ENCODE results near the gene EIF3A. TPM values are rescaled to one million over a fixed set of nuclear protein-coding genes. Genes with fewer than 3 reads are reported as not detected.

The EIF3A gene
- total RNA-seq, 1 donor from 2014 or later: 146 TPM

GRCh38 chr10:118998183-118998582 is 82.4 kb downstream of the EIF3A start:
- Mint-ChIP-seq H3K4me3 (ENCODE audit: unreplicated experiment) (no peak overlapping the region), H3K27me3 (ENCODE audit: unreplicated experiment) (peaks cover 37% of the 10 kb centered on the region), H3K4me1 (ENCODE audit: unreplicated experiment) (no peaks in the 10 kb centered on the region), H3K36me3 (ENCODE audit: unreplicated experiment) (no peaks in the 10 kb centered on the region), H3K27ac (ENCODE audit: unreplicated experiment) (no peak overlapping the region), H3K9me3 (ENCODE audit: unreplicated experiment) (no peaks in the 10 kb centered on the region)
- DNase-seq (ENCODE audit: extremely low spot score, unreplicated experiment): peak; percentile 64
- TF ChIP-seq CTCF (IDR thresholded peaks at IDR 0.05): no peak

GRCh38 chr10:118997379-118997778 is 83.2 kb downstream of the EIF3A start:
- Mint-ChIP-seq H3K9me3 (ENCODE audit: unreplicated experiment) (no peaks in the 10 kb centered on the region), H3K4me1 (ENCODE audit: unreplicated experiment) (no peaks in the 10 kb centered on the region), H3K27me3 (ENCODE audit: unreplicated experiment) (peaks cover 41% of the 10 kb centered on the region), H3K36me3 (ENCODE audit: unreplicated experiment) (no peaks in the 10 kb centered on the region), H3K27ac (ENCODE audit: unreplicated experiment) (no peak overlapping the region), H3K4me3 (ENCODE audit: unreplicated experiment) (no peak overlapping the region)
- DNase-seq (ENCODE audit: extremely low spot score, unreplicated experiment): no peak
- no peak for TF ChIP-seq CTCF (IDR thresholded peaks at IDR 0.05)

DNA sequence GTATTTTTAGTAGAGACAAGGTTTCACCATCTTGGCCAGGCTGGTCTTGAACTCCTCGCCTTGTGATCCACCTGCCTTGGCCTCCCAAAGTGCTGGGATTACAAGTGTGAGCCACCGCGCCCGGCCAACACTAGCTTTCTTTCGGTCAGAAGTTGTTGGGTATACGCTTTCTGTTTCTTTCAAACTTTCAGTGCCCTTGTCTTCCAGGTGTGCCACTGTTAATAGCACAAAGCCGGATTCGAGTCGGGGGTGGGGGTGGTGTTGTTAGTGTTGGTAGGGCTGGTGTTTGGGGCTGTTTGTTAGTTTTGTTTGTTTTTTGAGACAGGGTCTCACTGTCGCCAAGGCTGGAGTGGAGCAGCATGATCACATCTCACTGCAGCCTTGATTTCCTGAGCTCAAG is 84.9 kb downstream of the EIF3A start:
- H3K4me3 Mint-ChIP-seq (ENCODE audit: unreplicated experiment): no peak overlapping the region
- DNase-seq (ENCODE audit: extremely low spot score, unreplicated experiment): peak; percentile 64
- H3K4me1 Mint-ChIP-seq (ENCODE audit: unreplicated experiment): no peaks in the 10 kb centered on the region
- no peaks in the 10 kb centered on the region for H3K9me3 Mint-ChIP-seq (ENCODE audit: unreplicated experiment)
- H3K27ac Mint-ChIP-seq (ENCODE audit: unreplicated experiment): no peak overlapping the region
- peaks cover 48% of the 10 kb centered on the region for H3K27me3 Mint-ChIP-seq (ENCODE audit: unreplicated experiment)
- no peaks in the 10 kb centered on the region for H3K36me3 Mint-ChIP-seq (ENCODE audit: unreplicated experiment)
- TF ChIP-seq CTCF (IDR thresholded peaks at IDR 0.05): no peak

GRCh38 chr10:118994321-118994720 is 86.3 kb downstream of the EIF3A start:
- Mint-ChIP-seq H3K36me3 (ENCODE audit: unreplicated experiment) (no peaks in the 10 kb centered on the region), H3K27ac (ENCODE audit: unreplicated experiment) (no peak overlapping the region), H3K27me3 (ENCODE audit: unreplicated experiment) (peaks cover 50% of the 10 kb centered on the region)

DNA sequence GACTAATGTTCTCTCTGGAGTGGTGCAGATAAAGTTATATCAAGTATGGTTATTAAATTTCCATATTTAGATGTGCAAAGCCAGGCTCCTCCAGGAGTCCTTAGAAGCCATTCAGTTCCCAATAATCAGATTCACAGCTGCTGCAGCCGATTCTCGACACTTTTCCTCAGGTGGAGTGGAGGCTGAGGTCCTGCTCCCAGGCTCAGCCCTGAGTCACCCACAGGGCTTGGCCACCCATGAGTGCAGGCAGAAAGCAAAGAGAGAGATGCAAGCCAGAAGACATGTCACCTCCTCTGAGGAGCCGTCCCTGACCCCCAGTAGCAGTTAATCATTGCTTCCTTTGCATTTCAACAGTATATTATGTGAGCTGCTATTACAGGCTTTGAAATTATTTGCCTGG is 87.4 kb downstream of the EIF3A start:
- Mint-ChIP-seq H3K4me1 (ENCODE audit: unreplicated experiment) (no peaks in the 10 kb centered on the region), H3K9me3 (ENCODE audit: unreplicated experiment) (peaks cover 3% of the 10 kb centered on the region), H3K4me3 (ENCODE audit: unreplicated experiment) (no peak overlapping the region), H3K36me3 (ENCODE audit: unreplicated experiment) (no peaks in the 10 kb centered on the region), H3K27me3 (ENCODE audit: unreplicated experiment) (peaks cover 44% of the 10 kb centered on the region), H3K27ac (ENCODE audit: unreplicated experiment) (no peak overlapping the region)
- DNase-seq (ENCODE audit: extremely low spot score, unreplicated experiment): peak; percentile 36
- no peak for TF ChIP-seq CTCF (IDR thresholded peaks at IDR 0.05)

More at GRCh38 chr10:118994321-118994720, 86.3 kb downstream of the EIF3A start:
- Mint-ChIP-seq H3K9me3 (ENCODE audit: unreplicated experiment) (peaks cover 3% of the 10 kb centered on the region), H3K4me3 (ENCODE audit: unreplicated experiment) (no peak overlapping the region), H3K4me1 (ENCODE audit: unreplicated experiment) (no peaks in the 10 kb centered on the region)
- DNase-seq (ENCODE audit: extremely low spot score, unreplicated experiment): peak; percentile 60
- TF ChIP-seq CTCF (IDR thresholded peaks at IDR 0.05): no peak

Data from osteocyte (in vitro differentiated cells).